Measurements from ENCODE around the gene TPSD1.
A peak's percentile ranks its signal among the peaks of the same experiment; 100 is the strongest.

The TPSD1 gene

DNA sequence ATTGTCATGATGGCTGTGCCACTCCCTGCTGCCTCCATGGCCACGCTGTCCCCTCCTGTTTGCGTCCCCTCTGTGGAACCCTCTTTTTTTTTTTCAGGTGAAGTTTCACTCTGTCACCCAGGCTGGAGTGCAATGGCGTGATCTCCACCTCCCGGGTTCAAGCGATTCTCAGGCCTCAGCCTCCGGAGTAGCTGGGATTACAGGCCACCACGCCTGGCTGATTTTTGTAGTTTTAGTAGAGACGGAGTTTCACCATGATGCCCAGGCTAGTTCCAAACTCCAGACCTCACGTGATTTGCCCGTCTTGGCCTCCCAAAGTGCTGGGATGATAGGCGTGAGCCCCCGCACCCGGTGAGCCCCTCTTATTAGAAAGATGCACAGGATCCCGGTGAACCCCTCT is 42.5 kb downstream of the TPSD1 start:
- Histone ChIP-seq H3K27ac (ENCODE audit: insufficient read depth, low read length, poor library complexity, severe bottlenecking) (no peak overlapping the region), H3K36me3 (ENCODE audit: control insufficient read depth, insufficient read depth, low read length) (no peaks in the 10 kb centered on the region), H3K4me3 (ENCODE audit: insufficient read depth, low read depth, low read length, poor library complexity, severe bottlenecking) (no peak overlapping the region), H3K9me3 (ENCODE audit: control insufficient read depth, low read length) (no peaks in the 10 kb centered on the region), H3K27me3 (replicated peaks; ENCODE audit: control insufficient read depth, insufficient read depth, low read length, poor library complexity, severe bottlenecking) (no peaks in the 10 kb centered on the region), H3K4me1 (ENCODE audit: control insufficient read depth, insufficient read depth, low read length, poor library complexity, severe bottlenecking) (peaks cover 10% of the 10 kb centered on the region)
- no peak for DNase-seq

- H3K4me3 ChIP-seq (ENCODE audit: insufficient read depth, low read depth, low read length, poor library complexity, severe bottlenecking) = no peak overlapping the region
Measured at GRCh38 chr16:1299012-1299867, 43.4 kb downstream of the TPSD1 start.

GRCh38 chr16:1299868-1300203 is 44.0 kb downstream of the TPSD1 start:
- no peak overlapping the region for H3K4me3 ChIP-seq (ENCODE audit: insufficient read depth, low read depth, low read length, poor library complexity, severe bottlenecking)
- no peaks in the 10 kb centered on the region for H3K27me3 ChIP-seq (replicated peaks; ENCODE audit: control insufficient read depth, insufficient read depth, low read length, poor library complexity, severe bottlenecking)
- H3K27ac ChIP-seq (ENCODE audit: insufficient read depth, low read length, poor library complexity, severe bottlenecking) = no peak overlapping the region
- no peak for DNase-seq
- H3K9me3 ChIP-seq (ENCODE audit: control insufficient read depth, low read length) = no peaks in the 10 kb centered on the region
- H3K36me3 ChIP-seq (ENCODE audit: control insufficient read depth, insufficient read depth, low read length) = no peaks in the 10 kb centered on the region
- H3K4me1 ChIP-seq (ENCODE audit: control insufficient read depth, insufficient read depth, low read length, poor library complexity, severe bottlenecking) = peaks cover 20% of the 10 kb centered on the region

More at GRCh38 chr16:1299012-1299867, 43.4 kb downstream of the TPSD1 start:
- H3K36me3 ChIP-seq (ENCODE audit: control insufficient read depth, insufficient read depth, low read length) = no peaks in the 10 kb centered on the region
- no peak for DNase-seq
- H3K27ac ChIP-seq (ENCODE audit: insufficient read depth, low read length, poor library complexity, severe bottlenecking) = no peak overlapping the region
- H3K4me1 ChIP-seq (ENCODE audit: control insufficient read depth, insufficient read depth, low read length, poor library complexity, severe bottlenecking) = peaks cover 19% of the 10 kb centered on the region
- no peaks in the 10 kb centered on the region for H3K27me3 ChIP-seq (replicated peaks; ENCODE audit: control insufficient read depth, insufficient read depth, low read length, poor library complexity, severe bottlenecking)
- H3K9me3 ChIP-seq (ENCODE audit: control insufficient read depth, low read length) = no peaks in the 10 kb centered on the region

DNA sequence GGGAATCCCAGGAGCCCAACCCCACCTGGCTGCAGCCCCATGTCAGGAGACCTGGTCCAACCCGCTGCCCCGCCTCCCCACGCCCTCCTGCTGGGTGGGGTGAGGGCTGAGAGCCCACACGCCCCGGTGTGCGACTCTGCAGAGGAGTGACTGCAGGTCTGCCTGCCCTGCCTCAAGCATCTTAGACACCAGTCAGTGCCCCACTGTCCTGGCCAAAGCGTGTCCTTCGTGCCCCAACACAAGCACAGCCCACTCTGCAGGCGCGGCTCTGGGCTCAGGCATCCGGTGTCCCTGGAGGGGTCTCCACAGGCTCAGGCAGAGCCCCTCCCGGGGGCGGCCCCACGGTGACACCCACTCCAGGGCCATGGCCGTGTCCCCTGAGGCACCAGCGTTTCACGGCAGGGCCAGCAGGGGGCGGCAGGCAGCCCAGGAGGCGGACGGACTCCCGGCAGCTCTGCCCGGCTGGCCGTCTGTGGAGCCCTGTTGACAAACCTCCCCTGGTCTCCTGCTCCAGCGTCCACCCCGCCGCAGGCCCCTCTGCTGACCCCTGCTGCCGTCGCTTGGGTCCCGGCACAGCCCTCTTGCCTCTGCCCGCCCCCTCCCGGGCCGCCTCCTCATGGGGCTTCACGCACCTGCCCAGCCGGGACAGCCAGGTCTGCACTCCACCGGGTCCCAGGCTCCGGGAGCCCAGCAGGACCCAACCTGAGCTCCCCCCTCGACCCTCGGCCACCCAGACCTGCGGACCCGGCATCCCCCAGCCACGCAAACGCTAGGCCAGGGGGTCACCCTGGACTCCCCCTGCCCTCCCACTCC is 45.0 kb downstream of the TPSD1 start:
- no peak overlapping the region for H3K27ac ChIP-seq (ENCODE audit: insufficient read depth, low read length, poor library complexity, severe bottlenecking)
- DNase-seq = peak; percentile 41 to 60 (median 51)
- H3K36me3 ChIP-seq (ENCODE audit: control insufficient read depth, insufficient read depth, low read length) = no peaks in the 10 kb centered on the region
- H3K4me3 ChIP-seq (ENCODE audit: insufficient read depth, low read depth, low read length, poor library complexity, severe bottlenecking) = peak overlapping the region; percentile 28
- H3K4me1 ChIP-seq (ENCODE audit: control insufficient read depth, insufficient read depth, low read length, poor library complexity, severe bottlenecking) = peaks cover 20% of the 10 kb centered on the region
- no peaks in the 10 kb centered on the region for H3K27me3 ChIP-seq (replicated peaks; ENCODE audit: control insufficient read depth, insufficient read depth, low read length, poor library complexity, severe bottlenecking)
- H3K9me3 ChIP-seq (ENCODE audit: control insufficient read depth, low read length) = no peaks in the 10 kb centered on the region

- no peaks in the 10 kb centered on the region for H3K9me3 ChIP-seq (ENCODE audit: control insufficient read depth, low read length)
- H3K27ac ChIP-seq (ENCODE audit: insufficient read depth, low read length, poor library complexity, severe bottlenecking) = no peak overlapping the region
- peaks cover 22% of the 10 kb centered on the region for H3K4me1 ChIP-seq (ENCODE audit: control insufficient read depth, insufficient read depth, low read length, poor library complexity, severe bottlenecking)
- no peak overlapping the region for H3K4me3 ChIP-seq (ENCODE audit: insufficient read depth, low read depth, low read length, poor library complexity, severe bottlenecking)
- DNase-seq = no peak
- H3K27me3 ChIP-seq (replicated peaks; ENCODE audit: control insufficient read depth, insufficient read depth, low read length, poor library complexity, severe bottlenecking) = no peaks in the 10 kb centered on the region
- H3K36me3 ChIP-seq (ENCODE audit: control insufficient read depth, insufficient read depth, low read length) = no peaks in the 10 kb centered on the region
Measured at GRCh38 chr16:1301562-1301961, 45.7 kb downstream of the TPSD1 start.

- Histone ChIP-seq H3K9me3 (ENCODE audit: control insufficient read depth, low read length) (no peaks in the 10 kb centered on the region), H3K36me3 (ENCODE audit: control insufficient read depth, insufficient read depth, low read length) (no peaks in the 10 kb centered on the region), H3K27me3 (replicated peaks; ENCODE audit: control insufficient read depth, insufficient read depth, low read length, poor library complexity, severe bottlenecking) (no peaks in the 10 kb centered on the region), H3K4me1 (ENCODE audit: control insufficient read depth, insufficient read depth, low read length, poor library complexity, severe bottlenecking) (peaks cover 23% of the 10 kb centered on the region), H3K4me3 (ENCODE audit: insufficient read depth, low read depth, low read length, poor library complexity, severe bottlenecking) (no peak overlapping the region), H3K27ac (ENCODE audit: insufficient read depth, low read length, poor library complexity, severe bottlenecking) (no peak overlapping the region)
- DNase-seq = no peak
Measured at GRCh38 chr16:1305823-1306222, 50.0 kb downstream of the TPSD1 start.

DNA sequence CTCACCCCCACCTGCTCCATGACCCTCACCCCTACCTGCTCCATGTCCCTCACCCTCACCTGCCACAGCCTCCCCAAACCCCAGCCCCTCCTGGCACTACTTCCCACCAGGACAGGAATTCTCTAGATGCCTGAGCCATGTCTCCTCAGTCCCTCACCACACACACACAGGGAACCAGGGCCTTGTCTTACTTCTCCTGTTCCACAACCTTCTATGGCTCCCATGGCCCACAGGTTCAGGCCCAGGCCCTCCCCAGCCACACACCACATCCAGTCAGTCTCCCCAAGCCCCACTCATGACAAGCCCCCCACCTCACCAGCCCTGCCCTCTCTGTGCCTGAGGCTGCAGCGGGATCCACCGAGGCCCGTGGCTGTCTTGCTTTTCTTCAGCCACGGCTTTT is 50.5 kb downstream of the TPSD1 start:
- no peaks in the 10 kb centered on the region for H3K36me3 ChIP-seq (ENCODE audit: control insufficient read depth, insufficient read depth, low read length)
- DNase-seq = no peak
- H3K27ac ChIP-seq (ENCODE audit: insufficient read depth, low read length, poor library complexity, severe bottlenecking) = no peak overlapping the region
- H3K9me3 ChIP-seq (ENCODE audit: control insufficient read depth, low read length) = no peaks in the 10 kb centered on the region
- H3K4me1 ChIP-seq (ENCODE audit: control insufficient read depth, insufficient read depth, low read length, poor library complexity, severe bottlenecking) = peaks cover 23% of the 10 kb centered on the region
- H3K4me3 ChIP-seq (ENCODE audit: insufficient read depth, low read depth, low read length, poor library complexity, severe bottlenecking) = no peak overlapping the region
- no peaks in the 10 kb centered on the region for H3K27me3 ChIP-seq (replicated peaks; ENCODE audit: control insufficient read depth, insufficient read depth, low read length, poor library complexity, severe bottlenecking)

DNA sequence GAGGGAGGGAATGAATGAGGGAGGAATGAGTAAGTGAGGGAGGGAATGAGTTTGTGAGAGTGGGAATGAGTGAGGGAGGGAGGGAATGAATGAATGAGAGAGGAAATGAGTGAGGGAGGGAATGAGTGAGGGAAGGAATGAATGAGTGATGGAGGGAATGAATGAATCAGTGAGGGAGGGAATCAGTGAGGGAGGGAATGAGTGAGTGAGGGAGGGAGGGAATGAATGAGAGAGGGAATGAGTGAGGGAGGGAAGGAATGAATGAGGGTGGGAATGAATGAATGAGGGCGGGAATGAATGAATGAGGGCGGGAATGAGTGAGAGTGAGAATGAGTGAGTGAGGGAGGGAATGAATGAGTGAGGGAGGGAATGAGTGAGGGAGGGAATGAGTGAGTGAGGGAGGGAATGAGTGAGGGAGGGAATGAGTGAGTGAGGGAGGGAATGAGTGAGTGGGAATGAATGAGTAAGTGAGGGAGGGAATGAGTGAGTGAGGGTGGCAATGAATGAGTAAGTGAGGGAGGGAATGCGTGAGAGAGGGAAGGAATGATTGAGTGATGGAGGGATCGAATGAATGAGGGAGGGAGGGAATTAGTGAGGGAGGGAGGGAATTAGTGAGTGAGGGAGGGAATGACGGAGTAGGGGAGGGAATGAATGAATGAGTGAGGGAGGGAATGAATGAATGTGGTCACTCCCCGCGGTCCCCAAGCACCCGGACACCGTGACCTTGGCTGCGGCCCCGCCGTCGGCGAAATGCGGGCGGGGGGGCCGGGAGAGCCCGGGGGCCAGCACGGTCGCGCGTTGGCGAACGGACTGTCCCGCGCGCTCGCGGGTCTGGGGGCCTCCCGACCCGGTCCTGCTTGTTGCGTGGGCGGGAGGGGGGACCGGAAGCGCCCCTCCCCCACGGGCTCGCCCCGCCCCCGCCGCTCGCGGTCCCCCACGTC is 52.4 kb downstream of the TPSD1 start:
- Histone ChIP-seq H3K4me1 (ENCODE audit: control insufficient read depth, insufficient read depth, low read length, poor library complexity, severe bottlenecking) (peaks cover 34% of the 10 kb centered on the region), H3K27ac (ENCODE audit: insufficient read depth, low read length, poor library complexity, severe bottlenecking) (peak overlapping the region; percentile 97), H3K36me3 (ENCODE audit: control insufficient read depth, insufficient read depth, low read length) (peaks cover 9% of the 10 kb centered on the region), H3K9me3 (ENCODE audit: control insufficient read depth, low read length) (no peaks in the 10 kb centered on the region), H3K4me3 (ENCODE audit: insufficient read depth, low read depth, low read length, poor library complexity, severe bottlenecking) (peak overlapping the region; percentile 57), H3K27me3 (replicated peaks; ENCODE audit: control insufficient read depth, insufficient read depth, low read length, poor library complexity, severe bottlenecking) (no peaks in the 10 kb centered on the region)
- no peak for DNase-seq

Measured in effector memory CD4-positive, alpha-beta T cell (primary cell).